H1 (cell line): ENCODE results near the gene GGA1. TPM values are rescaled to one million over a fixed set of nuclear protein-coding genes. Genes with fewer than 3 reads are reported as not detected.

Experiments used
- CTCF ChIA-PET: fragments of 300-600 bp; sonication (Branson Sonifier 250); formaldehyde crosslinking; loops from one replicate; lab custom pipeline; 2021; ENCODE audit not compliant: partially characterized antibody; lab: Charles Lee
- POLR2A ChIA-PET: fragments of 300-600 bp; sonication (Branson Sonifier 250); formaldehyde crosslinking; loops from one replicate; lab custom pipeline; 2021; ENCODE audit warnings: inconsistent platforms; ENCODE audit not compliant: partially characterized antibody; lab: Charles Lee
- DNase-seq, 2 experiments: peaks; one replicate each; pipeline versions ENCODE4 v3.0.0 to v3.0.0-alpha.2; 2010 to 2022; ENCODE audit warnings: low spot score in 2 of 2, low read depth in 1 of 2, mixed read lengths in 1 of 2
- FAIRE-seq: peaks from 2 replicates; lab custom pipeline; 2011; peaks lifted over from hg19 to GRCh38; lab: Jason Lieb, UNC
- H2AFZ ChIP-seq: 2 replicates; pipeline ENCODE4 v1.8.1; 2012; ENCODE audit warnings: low read length, inconsistent platforms
- H2AK5ac ChIP-seq: 2 replicates; pipeline ENCODE4 v1.6.1; 2013; ENCODE audit warnings: low read depth, low read length
- H2BK120ac ChIP-seq: replicated peaks from 2 replicates; pipeline ENCODE3; 2013; ENCODE audit warnings: low read depth, low read length, inconsistent platforms
- H2BK12ac ChIP-seq: 2 replicates; pipeline ENCODE4 v1.6.1; 2013; ENCODE audit warnings: low read depth, low read length
- H2BK15ac ChIP-seq: 2 replicates; pipeline ENCODE4 v1.6.1; 2013; ENCODE audit warnings: low read length
- H2BK20ac ChIP-seq: 2 replicates; pipeline ENCODE4 v1.6.1; 2013; ENCODE audit warnings: low read length
- H2BK5ac ChIP-seq: 2 replicates; pipeline ENCODE4 v1.6.1; 2013; ENCODE audit warnings: low read depth, low read length
- H3K14ac ChIP-seq: 2 replicates; pipeline ENCODE4 v1.6.1; 2013; ENCODE audit warnings: inconsistent platforms; ENCODE audit not compliant: insufficient read length
- H3K18ac ChIP-seq: 2 replicates; pipeline ENCODE4 v1.6.1; 2013; ENCODE audit warnings: low read length; ENCODE audit errors: extremely low read depth
- H3K23ac ChIP-seq: 2 replicates; pipeline ENCODE4 v1.6.1; 2013; ENCODE audit warnings: inconsistent platforms; ENCODE audit not compliant: insufficient read length
- H3K23me2 ChIP-seq: 2 replicates; pipeline ENCODE4 v1.6.1; 2013; ENCODE audit warnings: low read depth, low read length
- H3K27ac ChIP-seq: 2 replicates; pipeline ENCODE4 v1.6.1; 2011; ENCODE audit warnings: low read depth, low read length, inconsistent platforms
- H3K27me3 ChIP-seq, 4 experiments: replicated peaks in 1 of 4; 1 replicate in 1 of 4; 2 replicates in 3 of 4; pipeline versions ENCODE4 v1.6.1 to v1.8.1; 2011 to 2013; ENCODE audit warnings: low read length in 3 of 4, mild to moderate bottlenecking in 3 of 4, inconsistent platforms in 2 of 4, mixed read lengths in 2 of 4, moderate library complexity in 1 of 4; ENCODE audit not compliant: control insufficient read depth in 3 of 4, insufficient read depth in 3 of 4; ENCODE audit errors: extremely low read depth in 1 of 4
- H3K36me3 ChIP-seq, 4 experiments: 2 replicates each; pipeline versions ENCODE4 v1.6.1 to v1.8.1; 2011 to 2013; ENCODE audit warnings: mild to moderate bottlenecking in 4 of 4, low read length in 3 of 4, moderate library complexity in 2 of 4, control low read depth in 1 of 4, inconsistent platforms in 1 of 4; ENCODE audit not compliant: insufficient read depth in 4 of 4, control insufficient read depth in 2 of 4
- H3K4ac ChIP-seq: replicated peaks from 2 replicates; pipeline ENCODE3; 2013; ENCODE audit warnings: low read length, low read depth, mixed read lengths, inconsistent platforms; ENCODE audit not compliant: insufficient read length
- H3K4me1 ChIP-seq, 4 experiments: replicated peaks in 1 of 4; 1 replicate in 1 of 4; 2 replicates in 3 of 4; pipeline versions ENCODE4 v1.6.1 to v1.8.1; 2011 to 2013; ENCODE audit warnings: low read length in 3 of 4, inconsistent platforms in 2 of 4, mixed read lengths in 1 of 4; ENCODE audit not compliant: insufficient read depth in 4 of 4, control insufficient read depth in 3 of 4
- H3K4me2 ChIP-seq, 2 experiments: 2 replicates each; pipeline versions ENCODE4 v1.6.1 to v1.8.1; 2011 to 2013; ENCODE audit warnings: low read depth in 2 of 2, low read length in 2 of 2, control low read depth in 1 of 2, inconsistent platforms in 1 of 2, mild to moderate bottlenecking in 1 of 2; ENCODE audit not compliant: insufficient read depth in 1 of 2
- H3K4me3 ChIP-seq, 4 experiments: fragments of 200-600, 300-600 bp in 1 of 4; sonication (generic), shearing (Covaris generic), sonication (Bioruptor Twin) in 1 of 4; 2 replicates each; pipeline versions ENCODE4 v1.5.1 to v1.8.1; 2011 to 2016; ENCODE audit warnings: low read length in 4 of 4, low read depth in 3 of 4, control low read depth in 2 of 4, inconsistent platforms in 2 of 4, mild to moderate bottlenecking in 2 of 4, mixed read lengths in 1 of 4, moderate library complexity in 1 of 4; ENCODE audit not compliant: insufficient read depth in 2 of 4; ENCODE audit errors: extremely low read depth in 1 of 4
- H3K56ac ChIP-seq: replicated peaks from 2 replicates; pipeline ENCODE3; 2013; ENCODE audit warnings: low read depth, mild to moderate bottlenecking, mixed read lengths, low read length, inconsistent platforms; ENCODE audit not compliant: insufficient read length
- H3K79me1 ChIP-seq: 2 replicates; pipeline ENCODE4 v1.6.1; 2013; ENCODE audit warnings: low read depth, low read length, control low read depth
- H3K79me2 ChIP-seq, 2 experiments: 2 replicates each; pipeline versions ENCODE4 v1.6.1 to v1.8.1; 2012 to 2013; ENCODE audit warnings: low read length in 2 of 2, mild to moderate bottlenecking in 2 of 2, inconsistent platforms in 1 of 2; ENCODE audit not compliant: insufficient read depth in 2 of 2, control insufficient read depth in 1 of 2
- H3K9ac ChIP-seq, 4 experiments: replicated peaks in 1 of 4; 1 replicate in 1 of 4; 2 replicates in 3 of 4; pipeline versions ENCODE4 v1.6.1 to v1.8.1; 2011 to 2013; ENCODE audit warnings: low read depth in 3 of 4, low read length in 3 of 4, control low read depth in 2 of 4, mild to moderate bottlenecking in 2 of 4, moderate library complexity in 2 of 4, inconsistent platforms in 1 of 4; ENCODE audit errors: extremely low read depth in 1 of 4
- H3K9me3 ChIP-seq, 2 experiments: 2 replicates each; pipeline versions ENCODE4 v1.6.1 to v1.8.1; 2012 to 2013; ENCODE audit warnings: mild to moderate bottlenecking in 2 of 2, moderate library complexity in 2 of 2, control low read depth in 1 of 2, inconsistent platforms in 1 of 2, low read depth in 1 of 2, low read length in 1 of 2, mixed read lengths in 1 of 2; ENCODE audit not compliant: insufficient read depth in 2 of 2
- H4K20me1 ChIP-seq, 2 experiments: replicated peaks in 1 of 2; 2 replicates each; pipeline versions ENCODE3 to v1.8.1; 2011 to 2013; ENCODE audit warnings: inconsistent platforms in 2 of 2, low read length in 2 of 2, mild to moderate bottlenecking in 1 of 2; ENCODE audit not compliant: insufficient read depth in 2 of 2, control insufficient read depth in 1 of 2
- H4K5ac ChIP-seq: 2 replicates; pipeline ENCODE4 v1.6.1; 2013; ENCODE audit warnings: low read length, low read depth, mixed read lengths, inconsistent platforms; ENCODE audit not compliant: insufficient read length
- H4K8ac ChIP-seq: 2 replicates; pipeline ENCODE4 v1.8.0; 2013; ENCODE audit warnings: mild to moderate bottlenecking, moderate library complexity, low read length, inconsistent platforms; ENCODE audit not compliant: insufficient read depth; ENCODE audit errors: extremely low read depth
- H4K91ac ChIP-seq: replicated peaks from 2 replicates; pipeline ENCODE3; 2013; ENCODE audit warnings: low read length, mixed read lengths, inconsistent platforms; ENCODE audit not compliant: insufficient read length
- KDM1A ChIP-seq: fragments of 200-600, 300-600 bp; sonication (generic); IDR thresholded peaks from 2 replicates; pipeline ENCODE4 v1.7.1; 2016; ENCODE audit warnings: mild to moderate bottlenecking, low read length, borderline replicate concordance
- POU5F1 ChIP-seq: IDR thresholded peaks from 2 replicates; pipeline ENCODE4 v1.6.1; 2011; ENCODE audit warnings: low read depth, mild to moderate bottlenecking, low read length, moderate library complexity
- WGBS, 2 experiments: shearing (Covaris generic) in 1 of 2; methylation state at CpG; one replicate each; pipeline versions ENCODE4 v1.1.6 to v1.1.7; 2013 to 2015; ENCODE audit warnings: low lambda C conversion rate in 2 of 2, mixed read lengths in 2 of 2, inconsistent platforms in 1 of 2, low coverage in 1 of 2, missing lambda C conversion rate in 1 of 2; ENCODE audit not compliant: insufficient replicate concordance in 2 of 2, insufficient coverage in 1 of 2, insufficient read length in 1 of 2; ENCODE audit errors: extremely low coverage in 1 of 2, missing lambda C conversion rate in 1 of 2; 5-methylcytosine and 5-hydroxymethylcytosine counted together
- polyA plus RNA-seq, 7 experiments: library from polyadenylated mRNA; depleted of rRNA in 3 of 7; stranded (reverse) in 5 of 7; unstranded in 2 of 7; fragments of >200 nt in 5 of 7; fragments of 200-250 nt in 2 of 7; gene quantifications; 1 replicate in 5 of 7; 2 replicates in 1 of 7; 4 replicates in 1 of 7; pipeline versions ENCODE4 v1.2.1 to v1.2.3, GENCODE V29; 2011 to 2013; ENCODE audit warnings: missing spikeins in 2 of 7, mixed read lengths in 2 of 7
- total RNA-seq: library from RNA; stranded (reverse); fragmentation: NEBNext Ultra II Directional; extraction: Animal tissue kit (Norgen Biotek cat#: 25700); gene quantifications from 2 replicates; pipeline ENCODE4 v1.2.1, GENCODE V29; 2021

GGA1 gene
- total and polyA plus RNA-seq, 2 of the 8 experiments (the other 6 are each of a cell fraction or from before 2014, with no cell fraction given), result 49.3 to 57.2 TPM

DNA sequence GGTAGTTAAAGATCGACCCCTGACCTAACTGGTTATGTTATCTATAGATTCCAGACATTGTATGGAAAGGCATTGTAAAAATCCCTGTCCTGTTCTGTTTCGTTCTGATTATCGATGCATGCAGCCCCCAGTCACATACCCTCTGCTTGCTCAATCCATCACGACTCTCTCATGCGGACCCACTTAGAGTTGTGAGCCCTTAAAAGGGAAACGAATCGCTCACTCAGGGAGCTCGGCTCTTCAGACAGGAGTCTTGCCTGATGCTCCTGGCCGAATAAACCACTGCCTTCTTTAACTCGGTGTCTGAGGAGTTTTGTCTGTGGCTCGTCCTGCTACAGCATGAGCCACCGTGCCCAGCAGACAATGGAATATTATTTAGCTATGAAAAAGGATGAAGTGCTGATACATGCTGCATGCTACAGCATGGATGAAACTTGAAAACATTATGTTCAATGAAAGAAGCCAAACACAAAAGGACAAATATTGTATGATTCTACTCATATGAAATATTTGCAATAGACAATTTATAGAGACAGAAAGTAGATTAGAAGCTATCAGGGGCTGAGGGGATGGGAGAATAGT lies 16.7 kb upstream of the GGA1 start:
- Histone ChIP-seq H3K9me3 (no peaks in the 10 kb centered on the region), H3K23ac (no peak overlapping the region), H3K36me3 (no peaks in the 10 kb centered on the region), H3K79me2 (no peaks in the 10 kb centered on the region), H3K23me2 (no peaks in the 10 kb centered on the region), H2BK12ac (no peak overlapping the region), H4K5ac (no peak overlapping the region), H4K91ac (no peak overlapping the region), H4K20me1 (no peaks in the 10 kb centered on the region), H3K27ac (no peak overlapping the region), H2AK5ac (no peak overlapping the region), H3K18ac (no peak overlapping the region), H3K4ac (no peak overlapping the region), H4K8ac (no peak overlapping the region), H3K4me3 (peak overlapping the region in 1 of 4 experiments; percentile 30; a peak in 2 of 8 replicates), H2AFZ (no peak overlapping the region), H2BK15ac (no peak overlapping the region; the same call in 1 of the 2 replicates), H2BK5ac (no peak overlapping the region), H3K14ac (no peak overlapping the region), H2BK120ac (no peak overlapping the region), H2BK20ac (no peak overlapping the region), H3K4me2 (peak overlapping the region in 1 of 2 experiments; percentile 36; a peak in 1 of 4 replicates), H3K79me1 (no peaks in the 10 kb centered on the region), H3K56ac (no peak overlapping the region), H3K9ac (no peak overlapping the region), H3K4me1 (peaks cover 0 to 2% (median 0%) of the 10 kb centered on the region in 4 experiments; a peak in 2 of 7 replicates), H3K27me3 (no peaks in the 10 kb centered on the region)
- DNase-seq (no peak), FAIRE-seq (no peak)
- WGBS, 2 experiments, result 85% methylated on average over 12 of the region's 12 CpGs; no CpG with 5 or more reads in 1 of the 2 experiments
- ChIA-PET CTCF (interaction anchor here (0.6 to 39.4 kb wide), 36 partner anchors 8 to 875 kb away, joined by 3 to 1347 read pairs (median 5); partner anchors contain the start of genes GGA1 and LGALS2), POLR2A (interaction anchor here (0.6 to 1.7 kb wide), 8 partner anchors 15 to 52 kb away, joined by 3 to 12 read pairs (median 4); partner anchors contain the start of gene GGA1)
- TF ChIP-seq POU5F1, result no peak
- 0 out of 2 replicates have a peak, but pooled peaks have one; percentile 22 for TF ChIP-seq KDM1A
